Measurements from ENCODE around the gene HDGF.

The HDGF gene

DNA sequence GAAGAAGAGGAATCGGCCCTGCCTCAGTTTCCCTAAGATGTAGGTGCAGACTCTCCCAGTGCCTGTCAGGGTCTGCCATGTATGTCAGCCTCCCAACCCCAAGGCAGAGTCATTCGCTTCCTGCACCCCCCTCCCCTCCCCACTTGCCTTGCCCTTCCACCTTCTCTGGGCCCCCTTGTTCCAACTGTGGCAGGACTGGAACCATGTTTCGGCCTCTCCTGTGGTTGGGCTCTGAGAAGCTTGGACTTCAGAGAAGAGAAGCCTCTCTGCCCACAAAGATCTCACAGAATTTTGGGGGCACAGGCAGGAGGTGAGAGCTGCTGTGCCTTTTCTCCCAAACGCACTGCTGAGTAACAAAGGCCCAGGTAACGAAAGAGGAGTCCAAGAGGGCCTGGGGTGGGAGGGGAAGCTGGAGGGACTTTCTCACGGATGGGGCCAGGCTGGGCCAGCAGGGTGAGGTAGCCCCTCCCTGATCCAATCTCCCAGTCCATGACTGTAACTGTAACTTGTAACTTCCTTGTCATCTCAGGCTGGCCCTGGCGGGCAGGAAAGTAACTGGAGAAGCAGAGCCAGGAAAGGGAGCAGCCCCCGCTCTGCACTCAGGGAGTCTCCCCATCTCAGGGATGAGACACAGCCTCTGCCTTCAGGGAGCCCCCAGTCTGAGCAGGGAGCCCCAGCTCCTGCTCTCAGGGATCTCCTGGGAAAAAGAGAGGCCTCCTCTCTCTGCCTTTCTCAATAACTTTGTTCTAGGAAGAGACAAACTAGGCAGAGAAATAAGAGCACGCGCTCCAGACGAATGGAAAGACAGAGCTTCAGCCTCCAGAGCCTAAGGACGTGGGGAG is 57.4 kb downstream of the HDGF start:
- no peak for DNase-seq

DNA sequence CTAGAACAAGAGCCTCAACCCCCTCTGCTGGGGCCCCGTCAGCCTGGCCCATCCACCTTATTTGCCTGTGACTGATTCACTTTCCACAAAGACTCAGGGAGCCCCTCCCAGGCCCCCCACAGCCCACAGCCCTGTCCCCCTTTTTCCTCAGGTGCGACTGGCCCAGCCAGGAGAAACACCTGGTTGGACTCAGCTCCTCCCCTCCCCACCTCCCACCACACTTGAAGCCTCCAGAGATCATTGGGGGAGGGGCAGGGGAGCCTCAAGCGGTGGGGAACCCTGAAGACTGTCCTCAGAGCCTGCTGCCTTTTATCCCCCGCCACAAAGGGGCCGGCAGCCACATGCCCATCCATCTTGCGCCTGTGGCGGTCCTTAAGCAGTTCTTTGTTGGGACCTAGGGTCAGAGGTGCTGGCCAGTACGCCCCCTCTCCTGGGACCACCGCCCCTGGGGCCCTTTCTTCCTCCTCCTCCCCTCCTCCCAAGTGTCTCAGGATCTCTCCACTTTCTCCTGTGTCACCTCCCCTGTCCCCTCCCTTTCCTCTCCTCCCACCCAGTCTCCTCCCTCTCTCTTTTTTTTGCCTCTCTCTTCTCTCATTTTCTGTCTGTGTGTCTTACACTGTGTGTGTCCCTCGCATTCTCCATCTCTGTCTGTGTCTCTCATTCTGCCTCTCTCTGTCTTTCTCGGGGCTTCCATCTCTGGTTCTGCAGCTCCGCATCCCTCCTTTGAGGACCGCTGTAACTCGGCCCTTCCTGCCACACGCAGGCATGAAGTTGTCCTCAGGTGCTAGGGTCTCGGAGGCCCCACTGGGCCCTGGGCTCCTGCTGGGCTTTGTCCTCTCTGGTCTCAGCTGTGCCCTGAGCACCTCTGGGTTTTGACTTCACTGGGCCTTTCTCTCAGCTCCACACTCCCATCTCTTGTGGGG is 58.3 kb downstream of the HDGF start:
- DNase-seq: peak; percentile 31

DNA sequence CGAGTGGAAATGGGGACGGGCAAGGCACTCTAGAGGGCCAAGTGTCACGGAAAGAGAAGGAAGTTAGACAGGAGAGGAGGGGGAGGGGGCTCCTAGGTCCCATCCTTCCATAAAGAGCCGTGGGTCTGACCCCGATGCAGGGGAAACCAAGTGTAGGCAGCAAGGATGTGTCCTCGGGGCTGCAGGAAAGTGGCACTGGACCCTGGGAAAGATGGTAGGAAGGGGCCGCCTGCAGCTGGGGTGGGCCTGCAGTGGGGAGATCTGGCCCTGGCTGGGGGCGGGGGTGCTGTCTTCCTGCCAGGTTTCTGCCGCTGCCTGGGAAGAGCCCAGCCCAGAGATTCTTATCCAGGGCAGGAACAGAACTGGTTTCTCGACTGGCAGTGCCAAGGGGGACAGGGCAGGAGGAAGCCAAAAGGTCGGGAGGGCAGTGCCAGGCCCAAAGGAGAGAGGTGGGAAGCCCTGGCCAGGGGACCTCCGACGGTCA is 59.0 kb downstream of the HDGF start:
- DNase-seq: no peak

All from CD4-positive, alpha-beta T cell treated with Interleukin-21 for 1 hour (primary cell).